HG03066 (cell line): ENCODE measurements around the gene ZNF543.
A peak's percentile ranks its signal among the peaks of the same experiment; 100 is the strongest.
"Not testable (repeated sequence)": the region's sequence is repeated elsewhere in the genome, so short reads cannot be mapped to it uniquely, and the experiment has no call there.

Experiments
- ATAC-seq: cut with Tn5 transposase; IDR thresholded peaks from one replicate; pipeline ENCODE4 v1.9.1; 2021; ENCODE audit warnings: low read depth; ENCODE audit not compliant: unreplicated experiment

ZNF543 gene

DNA sequence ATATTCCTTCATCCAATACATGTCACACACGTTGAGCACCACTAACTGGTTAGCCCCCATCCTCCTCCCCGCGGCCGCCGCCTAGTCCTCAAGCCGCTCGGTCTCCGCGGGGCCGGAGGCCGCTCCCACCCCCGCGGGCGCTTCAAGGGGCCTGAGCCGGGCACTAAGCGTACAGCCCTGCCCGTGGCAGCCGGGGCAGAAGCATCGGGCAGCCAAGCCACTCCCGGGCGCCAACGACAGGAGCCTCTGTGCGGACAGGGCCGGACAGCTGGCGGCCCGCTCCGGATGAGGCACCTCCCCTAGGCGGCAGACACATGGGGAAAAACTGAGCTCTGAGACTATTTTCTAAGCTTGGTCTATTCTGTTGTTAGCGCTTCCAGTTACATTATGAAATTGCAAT, 2.8 kb upstream of the ZNF543 start:
- no peak for ATAC-seq

DNA sequence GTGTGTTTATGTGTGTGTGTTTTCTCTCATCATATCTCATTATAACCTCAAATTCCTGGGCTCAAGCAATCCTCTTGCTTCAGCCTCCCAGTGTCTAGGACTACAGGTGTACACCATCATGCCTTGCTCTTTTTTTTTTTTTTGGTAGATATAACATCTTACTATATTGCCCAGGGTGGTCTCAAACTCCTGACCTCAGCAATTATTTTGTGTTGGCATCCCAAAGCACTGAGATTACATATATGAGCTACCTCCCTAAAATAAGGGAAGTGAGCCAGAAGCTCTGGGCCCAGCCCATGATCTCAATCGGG, 448 bp upstream of the ZNF543 start:
- no peak for ATAC-seq

DNA sequence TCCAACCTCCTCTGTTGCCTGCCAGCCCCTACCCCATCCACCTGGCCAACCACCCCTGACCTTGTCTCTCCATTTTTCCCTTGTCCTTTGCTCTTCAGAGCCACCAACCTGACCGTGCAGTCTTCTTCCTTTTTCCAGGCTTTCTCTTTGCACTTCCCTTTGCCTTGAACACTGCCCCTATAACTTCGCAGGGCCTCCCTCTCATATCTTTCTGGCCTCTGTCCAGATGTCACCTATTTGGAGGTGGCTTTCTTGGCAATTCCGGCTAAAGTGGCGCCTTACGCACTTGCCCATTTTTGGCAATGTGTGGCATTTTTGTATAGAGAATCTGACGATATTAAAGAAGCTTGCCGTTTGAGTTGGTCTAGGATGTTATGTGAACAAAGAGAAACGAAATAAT, 844 bp downstream of the ZNF543 start:
- no peak for ATAC-seq

DNA sequence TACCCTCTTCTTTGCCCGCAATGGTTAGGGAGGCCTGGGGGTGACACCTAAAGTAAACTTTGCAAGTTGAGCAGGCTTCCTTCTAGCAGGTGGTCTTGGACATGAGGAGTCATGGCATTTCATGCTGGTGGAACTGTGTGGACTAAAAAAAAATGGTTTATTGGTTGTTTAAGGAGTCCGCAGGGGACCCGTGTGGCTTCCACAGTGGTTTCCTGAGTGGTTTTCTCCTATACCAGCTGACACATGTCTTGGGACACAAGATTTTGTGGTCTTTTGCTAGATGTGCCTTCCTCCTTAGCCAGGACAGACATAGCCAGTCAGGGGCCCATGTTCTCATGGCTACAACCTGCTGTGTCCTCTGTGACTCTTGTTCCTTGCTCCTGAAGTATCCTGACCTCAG, 1.5 kb downstream of the ZNF543 start:
- no peak for ATAC-seq

DNA sequence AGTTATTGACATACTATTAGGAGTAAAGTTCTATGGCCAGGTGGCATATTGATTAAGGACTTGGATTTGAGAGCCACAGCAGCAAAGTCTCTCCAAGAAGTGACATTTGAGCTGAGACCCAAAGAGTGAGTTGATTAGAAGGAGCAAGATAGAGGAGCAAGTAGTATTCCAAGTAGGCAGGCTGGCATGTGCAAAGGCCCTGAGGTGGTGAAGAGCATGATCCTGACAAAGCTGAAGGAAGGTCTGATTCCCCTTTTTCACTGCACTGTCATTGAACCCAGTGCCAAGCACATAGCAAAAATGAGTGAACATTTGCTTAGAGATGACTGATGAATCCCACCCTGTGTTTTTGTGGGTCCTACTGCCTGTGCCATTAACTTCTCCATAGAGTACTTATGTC, 4.7 kb downstream of the ZNF543 start:
- no peak for ATAC-seq

DNA sequence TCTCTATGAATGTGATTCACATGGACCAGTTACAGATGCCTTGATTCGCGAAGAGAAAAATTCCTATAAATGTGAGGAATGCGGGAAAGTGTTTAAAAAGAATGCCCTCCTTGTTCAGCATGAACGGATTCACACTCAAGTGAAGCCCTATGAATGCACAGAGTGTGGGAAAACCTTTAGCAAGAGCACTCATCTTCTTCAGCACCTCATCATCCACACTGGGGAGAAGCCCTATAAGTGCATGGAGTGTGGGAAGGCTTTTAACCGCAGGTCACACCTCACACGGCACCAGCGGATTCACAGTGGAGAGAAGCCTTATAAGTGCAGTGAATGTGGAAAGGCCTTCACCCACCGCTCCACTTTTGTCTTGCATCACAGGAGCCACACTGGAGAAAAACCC, 7.7 kb downstream of the ZNF543 start:
- no peak for ATAC-seq

DNA sequence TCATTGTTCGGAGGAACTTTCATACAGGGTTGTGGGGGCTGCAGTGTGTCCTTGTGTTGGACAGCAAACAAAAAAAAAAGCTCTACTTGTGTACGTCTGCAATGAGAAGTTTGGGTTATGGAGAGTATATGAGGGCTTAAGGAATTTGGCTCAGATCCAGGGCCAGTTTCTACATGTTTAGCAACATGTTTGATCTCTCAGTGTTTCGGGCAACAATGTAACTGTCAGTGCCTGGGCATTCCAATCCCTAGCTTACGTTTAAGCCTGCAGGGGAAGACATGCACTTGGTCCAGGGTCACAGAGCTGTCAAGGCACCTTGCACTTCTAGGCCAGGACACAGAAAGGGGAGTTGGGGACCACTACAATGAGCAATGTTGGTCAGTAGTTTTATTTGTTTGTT, 13.9 kb downstream of the ZNF543 start:
- ATAC-seq, result no peak

DNA sequence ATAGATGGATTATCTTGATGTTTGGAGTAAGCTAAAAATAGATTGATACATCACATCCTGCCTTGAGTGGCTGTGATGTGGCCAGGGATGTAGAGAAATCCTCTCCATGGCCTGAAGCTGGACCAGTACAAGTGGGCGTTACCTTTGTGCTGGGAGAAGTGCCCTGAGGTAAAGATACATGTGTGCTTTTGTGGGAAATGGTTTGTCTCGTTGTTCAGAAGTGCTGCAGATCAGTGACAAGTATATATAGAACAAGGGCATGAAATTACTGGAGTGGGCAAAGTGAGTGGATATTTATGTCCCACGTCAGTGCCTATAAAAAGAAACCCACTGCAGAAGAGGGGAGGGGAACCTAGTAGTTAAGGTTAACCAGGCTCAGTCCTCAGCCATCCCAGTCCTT, 18.6 kb downstream of the ZNF543 start:
- no peak for ATAC-seq

DNA sequence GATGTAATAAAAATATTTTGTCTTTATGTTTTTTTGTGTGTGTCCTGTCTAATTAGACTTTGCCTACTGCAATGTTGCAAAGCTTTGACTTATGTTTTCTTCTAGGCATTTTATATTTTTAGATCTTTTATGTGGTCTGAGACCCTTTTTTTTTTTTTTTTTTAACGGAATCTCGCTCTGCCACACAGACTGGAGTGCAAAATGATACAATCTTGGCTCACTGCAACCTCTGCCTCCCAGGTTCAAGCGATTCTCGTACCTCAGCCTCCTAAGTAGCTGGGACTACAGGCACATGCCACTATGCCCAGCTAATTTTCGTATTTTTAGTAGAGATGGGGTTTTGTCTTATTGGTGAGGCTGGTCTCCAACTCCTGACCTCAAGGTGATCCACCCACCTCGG, 22.3 kb downstream of the ZNF543 start:
- no peak for ATAC-seq

DNA sequence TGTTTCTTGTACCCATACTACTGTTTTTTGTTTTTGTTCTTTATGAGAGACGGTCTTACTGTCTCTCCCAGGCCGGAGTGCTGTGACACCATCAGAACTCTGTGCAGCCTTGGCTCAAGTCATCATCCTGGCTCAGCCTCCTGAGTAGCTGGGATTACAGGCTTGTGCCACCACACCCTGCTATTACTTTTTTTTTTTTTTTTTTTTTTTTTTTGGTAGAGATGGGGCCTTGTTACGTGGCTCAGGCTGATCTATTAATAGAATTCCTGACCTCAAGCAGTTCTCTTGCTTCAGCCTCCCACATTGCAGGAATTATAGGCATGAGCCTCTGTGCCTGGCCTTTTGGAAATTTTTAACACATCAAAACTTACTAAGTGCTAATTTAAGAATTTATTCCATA, 27.9 kb downstream of the ZNF543 start:
- no peak for ATAC-seq

DNA sequence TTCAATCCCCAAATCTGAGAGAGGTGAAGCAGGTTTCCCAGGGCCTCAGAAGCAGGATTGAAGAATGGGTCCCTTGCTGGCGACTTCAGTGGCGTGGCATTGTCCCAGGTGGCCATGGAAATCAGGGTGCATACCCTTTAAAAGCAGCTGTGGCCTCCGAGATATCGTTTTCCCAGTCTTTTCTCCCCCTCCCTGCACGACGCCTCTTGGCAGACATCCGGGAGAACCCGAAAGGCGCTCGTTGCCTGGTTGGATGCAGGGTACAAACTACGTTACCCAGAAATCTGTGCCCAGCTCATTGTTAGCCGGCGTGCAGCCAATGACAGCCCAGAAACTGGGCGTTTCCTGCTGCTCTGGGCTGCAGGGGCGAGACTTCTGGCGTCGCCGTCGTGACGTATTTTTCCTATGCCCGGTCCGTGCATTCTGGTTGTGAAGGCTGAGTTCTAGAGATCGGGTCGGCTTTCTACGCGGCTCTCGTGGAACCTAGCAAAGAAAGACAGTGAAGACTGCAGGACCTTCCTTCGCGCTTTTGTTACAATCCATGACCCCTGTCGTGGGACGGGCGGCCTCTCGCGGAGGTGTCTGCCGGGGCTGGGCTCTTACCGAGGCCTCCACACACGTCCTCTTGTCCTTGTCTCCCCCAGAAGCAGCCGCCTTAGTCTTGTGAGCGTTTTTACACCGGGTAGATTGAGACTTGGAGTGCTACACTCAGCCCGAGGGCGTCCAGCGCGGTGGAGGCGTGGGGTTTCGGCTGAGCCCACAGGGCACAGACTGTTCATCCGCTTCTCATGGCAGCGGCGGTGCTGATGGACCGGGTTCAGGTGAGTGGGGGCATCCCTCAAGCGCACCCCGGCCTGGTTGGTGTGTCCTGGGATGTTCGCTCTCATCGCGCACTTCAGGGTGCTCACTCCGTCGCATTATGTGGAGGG, 30.9 kb downstream of the ZNF543 start, which contains the start of gene ZNF304:
Gene ZNF304, plus strand, starts transcription at position 395 of the 929 bp plus-strand sequence. Its CDS starts 394 bp downstream, at position 789.
- peak; percentile 96 for ATAC-seq

DNA sequence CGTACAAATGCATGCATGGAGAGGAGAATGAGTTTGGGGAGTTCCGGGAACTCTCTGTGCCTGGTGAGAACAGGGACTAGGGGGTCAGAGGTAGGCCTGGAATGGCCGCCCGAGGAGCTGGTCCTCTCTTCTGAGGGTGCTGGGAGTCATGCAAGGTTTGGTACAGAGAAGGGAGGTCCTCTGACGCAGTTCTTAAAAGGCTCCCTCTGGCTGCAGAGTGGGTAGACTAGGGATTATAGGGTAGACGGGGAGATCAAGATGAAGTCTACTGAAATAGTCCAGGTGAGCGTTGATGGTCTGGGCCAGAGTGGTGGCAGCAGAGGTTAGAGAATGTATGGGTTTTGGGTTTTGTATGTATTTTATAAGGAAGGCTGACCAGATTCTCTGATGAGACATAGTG, 31.6 kb downstream of the ZNF543 start:
- no peak for ATAC-seq

DNA sequence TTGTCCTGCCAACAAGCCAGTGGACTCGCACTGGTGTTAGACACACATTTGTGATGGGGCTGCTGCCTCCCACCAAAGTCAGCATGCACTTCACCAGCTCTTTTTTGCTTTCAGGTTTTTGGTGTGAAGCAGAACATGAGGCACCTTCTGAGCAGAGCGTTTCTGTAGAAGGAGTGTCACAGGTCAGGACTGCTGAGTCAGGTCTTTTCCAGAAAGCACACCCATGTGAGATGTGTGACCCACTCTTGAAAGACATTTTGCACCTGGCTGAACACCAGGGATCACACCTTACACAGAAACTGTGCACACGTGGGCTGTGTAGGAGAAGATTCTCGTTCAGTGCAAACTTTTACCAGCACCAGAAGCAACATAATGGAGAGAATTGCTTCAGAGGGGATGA, 35.6 kb downstream of the ZNF543 start:
- ATAC-seq, result no peak

DNA sequence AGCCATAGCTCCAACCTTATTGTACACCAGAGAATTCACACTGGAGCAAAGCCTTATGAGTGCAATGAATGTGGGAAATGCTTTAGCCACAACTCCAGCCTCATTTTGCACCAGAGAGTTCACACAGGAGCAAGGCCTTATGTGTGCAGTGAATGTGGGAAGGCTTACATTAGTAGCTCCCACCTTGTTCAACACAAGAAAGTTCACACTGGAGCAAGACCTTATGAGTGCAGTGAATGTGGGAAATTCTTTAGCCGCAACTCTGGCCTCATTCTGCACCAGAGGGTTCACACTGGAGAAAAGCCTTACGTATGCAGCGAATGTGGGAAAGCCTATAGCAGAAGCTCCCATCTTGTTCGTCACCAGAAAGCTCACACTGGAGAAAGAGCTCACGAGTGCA, 37.1 kb downstream of the ZNF543 start:
- no peak for ATAC-seq

DNA sequence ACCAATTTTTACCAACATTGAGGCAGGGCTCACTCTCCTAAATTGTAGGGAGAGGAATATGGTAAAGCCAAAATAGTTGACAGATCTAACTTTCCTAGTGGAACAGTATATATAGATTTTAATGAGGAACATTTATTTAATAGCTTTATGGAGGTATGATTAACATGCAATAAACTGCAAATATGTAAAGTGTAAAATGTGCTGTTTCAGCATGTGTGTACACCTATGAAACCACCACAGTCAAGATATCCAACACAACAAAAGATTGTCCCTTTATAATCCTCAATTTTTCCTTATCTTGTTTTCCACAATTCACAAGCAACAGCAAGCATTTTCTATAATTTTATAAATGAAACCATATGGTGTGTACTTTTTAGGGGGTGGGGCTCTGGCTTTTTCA, 39.0 kb downstream of the ZNF543 start:
- ATAC-seq, result no peak

DNA sequence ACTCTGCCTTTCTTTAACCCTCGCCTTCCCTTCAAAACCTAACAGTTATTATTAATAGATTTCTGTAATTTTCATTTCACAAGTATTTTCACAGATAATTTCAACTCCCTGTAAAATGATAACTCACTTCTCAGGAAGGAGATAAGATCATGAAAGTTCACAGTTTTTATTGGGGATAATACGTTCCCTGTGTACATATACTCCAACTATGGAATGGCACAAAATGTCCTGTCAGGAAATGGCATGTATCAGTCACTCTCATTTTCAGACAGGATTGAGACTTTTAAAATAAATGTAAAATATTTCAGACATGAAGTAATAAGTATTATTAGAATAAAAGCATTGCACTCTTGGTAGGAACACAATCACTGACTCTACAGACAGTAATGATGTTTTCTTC, 42.1 kb downstream of the ZNF543 start:
- no peak for ATAC-seq

DNA sequence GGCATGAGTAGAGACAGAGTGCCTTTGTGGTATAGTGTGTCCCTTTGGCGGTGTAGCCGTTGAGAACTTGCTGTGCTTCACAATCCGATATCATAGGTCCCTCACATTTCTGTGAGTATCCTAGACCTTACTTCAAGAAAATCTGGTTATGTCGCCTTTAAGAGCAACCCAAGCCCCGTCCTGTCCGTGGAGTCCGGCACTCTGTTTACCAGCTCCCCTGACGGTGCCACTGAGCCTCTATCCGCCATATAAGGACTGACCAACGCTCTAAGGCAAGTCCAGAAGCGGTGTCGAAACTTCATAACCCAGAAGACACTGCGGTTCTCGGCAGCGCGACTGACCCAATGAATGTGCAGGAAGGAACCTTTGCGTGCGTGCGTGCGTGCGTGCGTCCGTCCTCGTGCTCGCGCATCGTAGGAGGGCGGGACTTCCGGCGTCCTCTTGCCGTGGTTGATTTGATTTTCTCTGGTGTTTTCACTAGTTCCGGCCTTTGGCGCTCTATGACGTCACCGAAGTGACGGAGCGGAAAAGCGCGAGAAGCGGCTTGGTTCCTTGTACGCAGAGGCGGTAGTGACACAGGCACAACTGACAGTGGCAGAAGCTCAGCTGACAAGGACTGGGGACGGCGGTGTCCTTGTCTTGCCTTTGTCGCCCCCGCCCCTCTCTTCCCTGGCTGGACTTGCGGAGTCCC, 42.9 kb downstream of the ZNF543 start, which contains the start of the genes TRAPPC2B and ZNF547:
Gene TRAPPC2B, plus strand, starts transcription at position 555 of the 691 bp plus-strand sequence. CDS start 1,283 bp downstream, outside the sequence.
Gene ZNF547, plus strand, starts transcription at position 555 of the 691 bp plus-strand sequence. CDS start 5,005 bp downstream, outside the sequence.
- peak; percentile 91 for ATAC-seq

DNA sequence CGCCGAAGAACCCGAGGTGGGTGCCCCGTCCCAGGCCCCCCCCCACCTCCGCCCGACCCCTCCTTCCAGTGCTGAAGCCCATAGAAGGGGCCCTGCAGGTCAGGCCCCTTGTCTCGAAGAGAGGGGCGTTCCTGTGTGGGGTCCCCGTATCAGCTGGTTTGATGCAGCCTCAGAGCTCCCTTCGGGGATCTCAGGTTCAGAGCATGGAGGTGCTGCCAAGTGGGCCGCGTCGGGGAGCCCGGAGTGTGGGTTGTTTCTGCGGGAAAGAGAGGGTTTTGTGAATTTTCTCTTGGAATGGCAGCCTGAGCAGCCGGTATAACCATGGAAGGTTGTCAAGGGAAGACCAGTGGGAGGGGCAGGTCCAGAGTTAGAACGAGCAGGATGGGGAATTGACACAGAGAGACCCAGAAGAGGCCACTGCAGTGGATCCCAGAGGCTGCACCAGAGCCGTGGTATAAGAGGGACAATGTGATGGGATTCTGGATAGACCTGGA, 43.5 kb downstream of the ZNF543 start:
- ATAC-seq, result peak; percentile 20

DNA sequence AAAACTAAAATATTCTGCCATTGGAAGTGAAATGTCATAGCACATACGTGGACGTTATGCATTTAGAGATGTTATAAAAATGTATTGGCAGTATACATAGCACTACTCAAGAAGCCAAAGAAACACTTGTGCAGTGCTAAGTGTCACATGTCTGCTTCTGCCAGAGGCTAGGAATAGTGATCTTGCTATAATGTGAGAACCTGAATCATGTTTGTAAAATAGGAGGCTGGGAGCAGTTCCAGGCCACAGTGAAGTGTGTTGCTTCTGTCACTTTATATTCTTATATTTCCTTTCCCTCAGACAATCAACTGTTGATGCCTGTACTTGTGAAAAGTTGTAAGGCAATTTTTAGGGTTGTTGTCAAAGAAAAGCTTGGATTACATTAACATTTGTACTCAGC, 46.5 kb downstream of the ZNF543 start:
- ATAC-seq, result no peak

DNA sequence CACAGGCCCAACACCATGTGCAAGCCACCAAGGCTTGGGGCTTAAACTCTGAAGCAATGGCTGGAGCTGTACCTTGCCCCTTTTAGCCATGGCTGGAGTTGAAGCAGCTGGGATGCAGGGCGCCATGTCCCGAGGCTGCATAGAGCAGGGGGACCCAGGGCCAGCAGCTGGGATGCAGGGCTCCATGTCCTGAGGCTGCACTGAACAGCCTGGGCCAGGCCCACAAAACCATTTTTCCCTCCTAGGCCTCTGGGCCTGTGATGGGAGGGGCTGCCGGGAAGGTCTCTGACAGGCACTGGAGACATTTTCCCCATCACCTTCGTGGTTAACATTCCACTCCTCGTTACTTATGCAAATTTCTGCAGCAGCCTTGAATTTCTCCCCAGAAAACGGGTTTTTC, 53.9 kb downstream of the ZNF543 start:
- ATAC-seq, result no peak

DNA sequence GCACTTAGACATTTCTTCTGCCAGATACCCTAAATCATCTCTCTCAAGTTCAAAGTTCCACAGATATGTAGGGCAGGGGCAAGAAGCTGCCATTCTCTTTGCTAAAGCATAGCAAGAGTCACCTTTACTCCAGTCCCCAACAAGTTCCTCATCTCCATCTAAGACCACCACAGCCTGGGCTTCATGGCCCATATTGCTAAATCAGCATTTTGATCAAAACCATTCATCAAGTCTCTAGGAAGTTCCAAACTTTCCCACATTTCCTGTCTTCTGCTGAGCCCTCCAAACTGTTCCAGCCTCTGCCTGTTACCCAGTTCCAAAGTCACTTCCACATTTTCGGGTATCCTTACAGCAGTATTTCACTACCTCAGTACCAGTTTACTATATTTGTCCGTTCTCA, 54.4 kb downstream of the ZNF543 start:
- ATAC-seq, result not testable (repeated sequence)

DNA sequence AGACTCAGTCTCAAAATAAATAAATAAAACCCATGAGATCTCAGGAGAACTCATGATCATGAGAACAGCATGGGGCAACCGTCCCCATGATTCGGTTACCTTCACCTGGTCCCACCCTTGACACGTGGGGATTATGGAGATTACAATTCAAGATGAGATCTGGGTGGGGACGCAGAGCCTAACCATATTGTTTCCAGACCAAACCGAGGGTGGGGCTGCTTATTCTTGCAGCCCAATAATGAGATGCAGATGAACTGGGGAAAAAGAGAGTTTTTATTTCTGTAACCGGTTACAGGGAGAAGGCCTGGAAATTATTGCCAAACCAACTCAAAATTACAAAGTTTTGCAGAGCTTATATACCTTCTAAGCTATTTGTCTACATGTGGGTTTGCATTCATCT, 55.9 kb downstream of the ZNF543 start:
- ATAC-seq, result no peak
